Endothelial cell of umbilical vein (primary cell): ENCODE results near the gene CCNY.

ENCODE experiments used
- CTCF ChIP-seq, 2 donors: IDR thresholded peaks; 1 replicate in 1 of 2; 2 replicates in 1 of 2; pipeline ENCODE4 v1.5.1; 2011; ENCODE audit warnings: low read length in 2 of 2, mild to moderate bottlenecking in 2 of 2, moderate library complexity in 2 of 2, control low read depth in 1 of 2, inconsistent platforms in 1 of 2, low read depth in 1 of 2; ENCODE audit not compliant: insufficient read depth in 1 of 2; ENCODE audit errors: extremely low read depth in 1 of 2
- EZH2 ChIP-seq: IDR thresholded peaks from 2 replicates; pipeline ENCODE4 v1.6.1; 2012; ENCODE audit warnings: borderline replicate concordance, low read depth, mild to moderate bottlenecking, moderate library complexity, low read length, inconsistent platforms; ENCODE audit not compliant: severe bottlenecking
- GATA2 ChIP-seq: IDR thresholded peaks from 2 replicates; pipeline ENCODE4 v1.7.0; 2011; ENCODE audit warnings: low read depth, mild to moderate bottlenecking, moderate library complexity, mixed read lengths, low read length; ENCODE audit not compliant: insufficient read length, insufficient read depth
- MYC ChIP-seq: IDR thresholded peaks from one replicate; pipeline ENCODE4 v1.6.1; 2011; ENCODE audit warnings: mild to moderate bottlenecking, low read depth, low read length
- POLR2A ChIP-seq: IDR thresholded peaks from 2 replicates; pipeline ENCODE4 v1.6.1; 2012; ENCODE audit warnings: low read depth, mild to moderate bottlenecking, control low read depth, low read length
- POLR2AphosphoS5 ChIP-seq: IDR thresholded peaks from 2 replicates; pipeline ENCODE4 v1.6.1; 2012; ENCODE audit warnings: low read depth, mild to moderate bottlenecking, control low read depth, low read length, moderate library complexity; ENCODE audit not compliant: insufficient read depth

- TF ChIP-seq POLR2A (no peak), CTCF (IDR thresholded peaks at IDR 0.05; ENCODE audit: extremely low read depth in 1 of 2, insufficient read depth in 1 of 2, low read depth in 1 of 2, low read length in 2 of 2) (no peak), POLR2AphosphoS5 (no peak), GATA2 (no peak), MYC (no peak), EZH2 (no peak)
Measured at GRCh38 chr10:35445150-35445884, 109.0 kb downstream of the CCNY start.
